ENCODE data around the gene POTEF.
A peak's percentile ranks its signal among the peaks of the same experiment; 100 is the strongest.
"Not testable (repeated sequence)": the region's sequence is repeated elsewhere in the genome, so short reads cannot be mapped to it uniquely, and the experiment has no call there.

POTEF gene

GRCh38 chr2:130129120-130129829 lies at the start of gene POTEF:
POTEF (minus strand) TSS chr2:130129222; CDS start chr2:130120515, 8,707 bp downstream.
- DNase-seq, result peak; percentile 76

GRCh38 chr2:130174866-130175265 lies 45.8 kb upstream of the POTEF start:
- not testable (repeated sequence) for DNase-seq

- DNase-seq, result no peak
These were observed 40.9 kb upstream of the POTEF start for GRCh38 chr2:130169896-130170295.

- DNase-seq, result not testable (repeated sequence)
These were observed 40.1 kb upstream of the POTEF start for GRCh38 chr2:130169163-130169562.

- DNase-seq, result not testable (repeated sequence)
These were observed 37.6 kb upstream of the POTEF start for GRCh38 chr2:130166611-130167010.

GRCh38 chr2:130165293-130166016 lies 36.4 kb upstream of the POTEF start:
- no peak for DNase-seq

- no peak for DNase-seq
These were observed 33.9 kb upstream of the POTEF start for GRCh38 chr2:130162968-130163367.

- not testable (repeated sequence) for DNase-seq
These were observed 33.5 kb upstream of the POTEF start for GRCh38 chr2:130162486-130162885.

- not testable (repeated sequence) for DNase-seq
These were observed 32.0 kb upstream of the POTEF start for GRCh38 chr2:130160838-130161705.

GRCh38 chr2:130160131-130160530 lies 31.1 kb upstream of the POTEF start:
- no peak for DNase-seq

GRCh38 chr2:130159376-130159775 lies 30.4 kb upstream of the POTEF start:
- not testable (repeated sequence) for DNase-seq

GRCh38 chr2:130158631-130159030 lies 29.6 kb upstream of the POTEF start:
- DNase-seq, result no peak

- not testable (repeated sequence) for DNase-seq
These were observed 28.9 kb upstream of the POTEF start for GRCh38 chr2:130157825-130158514.

- DNase-seq, result not testable (repeated sequence)
These were observed 28.3 kb upstream of the POTEF start for GRCh38 chr2:130157354-130157753.

GRCh38 chr2:130156624-130157004 lies 27.6 kb upstream of the POTEF start:
- no peak for DNase-seq

GRCh38 chr2:130155956-130156623 lies 27.1 kb upstream of the POTEF start:
- DNase-seq, result peak; percentile 9 to 32

GRCh38 chr2:130154773-130155765 lies 26.0 kb upstream of the POTEF start:
- DNase-seq, result no peak

- DNase-seq, result not testable (repeated sequence)
These were observed 25.4 kb upstream of the POTEF start for GRCh38 chr2:130154423-130154770.

- not testable (repeated sequence) for DNase-seq
These were observed 24.9 kb upstream of the POTEF start for GRCh38 chr2:130153721-130154422.

Measured in NCI-H1930 (cell line).